SU-DHL-6 (cell line): ENCODE measurements around the gene PPL.

ENCODE experiments used
- CTCF ChIP-seq: fragments of 200-600 bp; sonication (generic); IDR thresholded peaks from one replicate; pipeline ENCODE4 v1.5.1; 2017; ENCODE audit warnings: antibody characterized with exemption, mild to moderate bottlenecking, low read length, moderate library complexity; ENCODE audit not compliant: insufficient read depth, poor library complexity, severe bottlenecking
- EZH2phosphoT487 ChIP-seq: fragments of 200-600 bp; sonication (generic), shearing (Covaris generic); conservative IDR thresholded peaks from 2 replicates; pipeline ENCODE4 v1.6.1; 2018; ENCODE audit warnings: mild to moderate bottlenecking, antibody characterized with exemption, low read length, moderate library complexity, mixed read lengths

GRCh38 chr16:4938683-4939030 lies 1.7 kb upstream of the PPL start:
- TF ChIP-seq CTCF (no peak), EZH2phosphoT487 (no peak)
